Psoas muscle (tissue), 8 donors: ENCODE data around the gene TSNAXIP1. TPM values are rescaled to one million over a fixed set of nuclear protein-coding genes. Genes with fewer than 3 reads are reported as not detected.
A peak's percentile ranks its signal among the peaks of the same experiment; 100 is the strongest.

Experiments used
- ATAC-seq, 4 donors: fragments of 200-7000 bp; cut with Tn5 transposase; one replicate each; pipeline ENCODE4 v1.9.1; 2020; ENCODE audit warnings: moderate library complexity in 3 of 4, mild to moderate bottlenecking in 2 of 4
- DNase-seq, 2 donors: peaks; one replicate each; pipeline ENCODE4 v3.0.0-alpha.2; 2020
- H3K27ac ChIP-seq: fragments of 200-600 bp; one replicate; pipeline ENCODE4 v1.8.0; 2022
- H3K27me3 ChIP-seq, 3 donors: fragments of 200-600 bp in 1 of 3; one replicate each; pipeline versions ENCODE4 v1.6.1 to v1.8.0; 2013 to 2022; ENCODE audit warnings: low read length in 2 of 3, mild to moderate bottlenecking in 2 of 3, moderate library complexity in 1 of 3; ENCODE audit not compliant: insufficient read depth in 3 of 3
- H3K36me3 ChIP-seq, 2 donors: fragments of 200-600 bp in 1 of 2; one replicate each; pipeline versions ENCODE4 v1.6.1 to v1.8.0; 2013 to 2022; ENCODE audit warnings: low read depth in 1 of 2, mild to moderate bottlenecking in 1 of 2, moderate library complexity in 1 of 2; ENCODE audit not compliant: insufficient read depth in 1 of 2
- H3K4me1 ChIP-seq: fragments of 200-600 bp; one replicate; pipeline ENCODE4 v1.8.0; 2022
- H3K4me3 ChIP-seq: fragments of 200-600 bp; one replicate; pipeline ENCODE4 v1.8.0; 2022; ENCODE audit warnings: mild to moderate bottlenecking
- H3K9me3 ChIP-seq: fragments of 200-600 bp; one replicate; pipeline ENCODE4 v1.8.0; 2022
- WGBS, 3 donors: extraction: QIAGEN DNeasy Blood & Tissue Kit; methylation state at CpG; one replicate each; pipeline versions ENCODE4 v1.1.6 to v1.1.7; 2013; 5-methylcytosine and 5-hydroxymethylcytosine counted together
- intact Hi-C, 2 donors: fragments of 100-400 bp; cut with DNase I; formaldehyde crosslinking; loops; one replicate each; pipeline versions ENCODE4 v1.11.0 to v1.14.2; 2022
- polyA plus RNA-seq, 3 donors: library from polyadenylated mRNA; stranded (reverse); fragments of 200-250 nt; gene quantifications; one replicate each; pipeline ENCODE4 v1.2.3, GENCODE V29; 2013
- total RNA-seq, 4 donors: library from RNA; stranded (reverse); fragmentation: NEBNext Ultra II Directional in 2 of 4; extraction: Animal tissue kit (Norgen Biotek cat#: 25700) in 2 of 4; gene quantifications; one replicate each; pipeline versions ENCODE4 v1.2.1 to v1.2.4, GENCODE V29; 2021 to 2023
- TF ChIP-seq, protein P1 (sequence below): fragments of 200-600 bp; IDR thresholded peaks from one replicate; pipeline ENCODE4 v1.8.0; 2022; ENCODE audit warnings: antibody characterized with exemption
- donor health status: healthy with polysubstance abuse.
- donor health status: DM: no; HTN: no; CAD: no; lungs with moderate emphysema.
- donor health status: Bipolar disorder and iron deficiency.
- donor health status: healthy.
- donor health status: DM: yes; HTN: yes; CAD: no.
- donor health status: DM: no; HTN: no; CAD: no.
- donor health status: DM: no; HTN: no; CAD: no.
- donor health status: DM: yes; HTN: yes; CAD: no.

TSNAXIP1 gene
- total and polyA plus RNA-seq, 7 donors, result 0.27 to 1.4 (median 0.65) TPM

DNA sequence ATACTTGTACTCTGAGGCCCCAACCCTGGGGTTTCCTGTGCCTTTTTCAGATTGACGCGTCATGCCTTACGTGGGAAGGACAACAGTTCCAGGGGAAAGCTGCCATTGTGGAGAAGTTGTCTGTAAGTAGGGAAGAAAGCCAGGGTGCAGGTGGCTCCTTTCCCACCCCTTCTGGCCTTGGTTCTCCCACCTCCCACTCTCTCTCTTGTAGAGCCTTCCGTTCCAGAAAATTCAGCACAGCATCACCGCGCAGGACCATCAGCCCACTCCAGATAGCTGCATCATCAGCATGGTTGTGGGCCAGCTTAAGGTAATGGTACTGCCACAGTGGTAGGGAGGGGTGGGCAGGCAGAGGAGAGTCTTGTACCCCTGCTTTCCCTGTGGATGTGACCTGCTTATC, 61.6 kb downstream of the TSNAXIP1 start:
- intact Hi-C loops, result no loop called here
- Histone ChIP-seq H3K4me3 (no peak overlapping the region), H3K36me3 (peaks cover 2 to 77% of the 10 kb centered on the region in 2 donors), H3K4me1 (peaks cover 28% of the 10 kb centered on the region), H3K27me3 (no peaks in the 10 kb centered on the region), H3K27ac (no peak overlapping the region), H3K9me3 (no peaks in the 10 kb centered on the region)
- WGBS, 3 donors, result 91 to 96% (median 93%) methylated on average over 6 of the region's 6 CpGs
- TF ChIP-seq, protein P1, sequence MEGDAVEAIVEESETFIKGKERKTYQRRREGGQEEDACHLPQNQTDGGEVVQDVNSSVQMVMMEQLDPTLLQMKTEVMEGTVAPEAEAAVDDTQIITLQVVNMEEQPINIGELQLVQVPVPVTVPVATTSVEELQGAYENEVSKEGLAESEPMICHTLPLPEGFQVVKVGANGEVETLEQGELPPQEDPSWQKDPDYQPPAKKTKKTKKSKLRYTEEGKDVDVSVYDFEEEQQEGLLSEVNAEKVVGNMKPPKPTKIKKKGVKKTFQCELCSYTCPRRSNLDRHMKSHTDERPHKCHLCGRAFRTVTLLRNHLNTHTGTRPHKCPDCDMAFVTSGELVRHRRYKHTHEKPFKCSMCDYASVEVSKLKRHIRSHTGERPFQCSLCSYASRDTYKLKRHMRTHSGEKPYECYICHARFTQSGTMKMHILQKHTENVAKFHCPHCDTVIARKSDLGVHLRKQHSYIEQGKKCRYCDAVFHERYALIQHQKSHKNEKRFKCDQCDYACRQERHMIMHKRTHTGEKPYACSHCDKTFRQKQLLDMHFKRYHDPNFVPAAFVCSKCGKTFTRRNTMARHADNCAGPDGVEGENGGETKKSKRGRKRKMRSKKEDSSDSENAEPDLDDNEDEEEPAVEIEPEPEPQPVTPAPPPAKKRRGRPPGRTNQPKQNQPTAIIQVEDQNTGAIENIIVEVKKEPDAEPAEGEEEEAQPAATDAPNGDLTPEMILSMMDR, result no peak
- ATAC-seq (no peak), DNase-seq (no peak)

DNA sequence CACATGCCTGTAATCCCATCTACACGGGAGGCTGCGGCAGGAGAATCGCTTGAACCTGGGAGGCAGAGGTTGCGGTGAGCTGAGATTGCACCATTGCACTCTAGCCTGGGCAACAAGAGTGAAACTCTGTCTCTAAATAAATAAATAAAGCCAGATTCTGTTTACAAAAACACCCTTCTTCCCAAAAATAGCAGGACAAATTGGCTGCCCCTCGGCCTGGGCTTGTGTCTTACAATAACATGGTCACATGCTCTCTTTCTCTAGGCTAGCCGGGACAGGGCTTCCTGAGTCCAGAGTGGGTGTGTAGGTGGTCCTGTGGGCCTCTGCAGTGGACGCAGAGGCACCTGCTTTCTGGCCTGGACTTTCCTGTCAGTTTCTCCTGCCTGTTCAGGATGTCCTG, 63.0 kb downstream of the TSNAXIP1 start:
- no peak for ATAC-seq
- peaks cover 2 to 75% of the 10 kb centered on the region in 2 donors for H3K36me3 ChIP-seq
- intact Hi-C loops, result no loop called here
- peaks cover 25% of the 10 kb centered on the region for H3K4me1 ChIP-seq
- H3K27ac ChIP-seq, result no peak overlapping the region
- no peak overlapping the region for H3K4me3 ChIP-seq
- no peaks in the 10 kb centered on the region for H3K27me3 ChIP-seq
- H3K9me3 ChIP-seq, result no peaks in the 10 kb centered on the region
- DNase-seq, result no peak
- TF ChIP-seq, protein P1, result no peak
- WGBS, 3 donors, result 69 to 79% (median 69%) methylated on average over 7 of the region's 7 CpGs

DNA sequence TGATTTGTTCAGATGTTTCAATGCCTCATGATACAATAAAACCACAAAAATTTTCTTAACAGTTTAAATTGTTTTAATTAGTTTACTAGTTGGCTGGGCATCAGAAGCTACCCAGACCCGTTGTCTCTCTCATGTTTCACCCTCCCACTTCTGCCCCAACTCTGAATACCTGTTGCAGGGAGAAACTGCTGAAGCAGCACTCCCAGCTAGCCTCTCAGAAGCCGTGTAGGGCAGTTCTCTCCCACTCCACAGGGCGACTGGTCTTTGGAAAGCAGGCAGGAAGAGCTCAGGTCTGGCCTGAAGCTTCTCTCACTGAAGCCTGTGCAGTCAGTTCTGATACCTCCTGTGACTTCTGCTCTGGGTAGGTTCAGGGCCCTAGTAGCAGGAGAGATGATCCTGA, 64.6 kb downstream of the TSNAXIP1 start:
- TF ChIP-seq, protein P1, result no peak
- 54 to 70% (median 70%) methylated on average over 3 of the region's 3 CpGs for WGBS, 3 donors
- H3K36me3 ChIP-seq, result peaks cover 2 to 65% of the 10 kb centered on the region in 2 donors
- ATAC-seq, result no peak
- H3K4me3 ChIP-seq, result no peak overlapping the region
- intact Hi-C loops, result no loop called here
- no peaks in the 10 kb centered on the region for H3K27me3 ChIP-seq
- H3K27ac ChIP-seq, result peak overlapping the region; percentile 87
- peaks cover 29% of the 10 kb centered on the region for H3K4me1 ChIP-seq
- no peaks in the 10 kb centered on the region for H3K9me3 ChIP-seq
- DNase-seq, result no peak

DNA sequence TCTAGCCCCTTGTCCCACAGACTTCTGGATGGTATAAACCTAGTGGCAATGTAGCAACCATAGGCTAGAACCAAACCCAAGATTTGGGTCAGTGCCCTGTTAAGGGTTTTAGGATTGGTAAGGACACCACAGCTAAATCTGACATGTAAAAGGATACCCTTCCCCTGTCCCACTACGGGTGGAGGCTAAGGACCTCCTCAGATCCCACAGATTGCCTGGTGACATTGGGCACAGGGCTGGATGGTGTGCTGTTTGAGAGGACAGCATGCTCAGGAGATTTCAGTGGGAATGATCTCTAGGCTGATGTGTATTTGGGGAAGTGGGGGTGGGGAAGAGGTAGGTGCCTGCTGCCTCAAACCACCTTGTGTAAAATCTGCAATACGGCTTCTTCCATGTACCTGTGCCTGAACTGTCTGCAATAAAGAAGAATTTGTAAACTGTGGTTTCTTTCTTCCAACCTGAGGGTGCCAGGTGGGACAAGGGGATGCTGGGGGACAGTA, 65.5 kb downstream of the TSNAXIP1 start:
- intact Hi-C loops, result no loop called here
- TF ChIP-seq, protein P1, result no peak
- Histone ChIP-seq H3K27me3 (no peaks in the 10 kb centered on the region), H3K4me3 (peak overlapping the region; percentile 100), H3K9me3 (no peaks in the 10 kb centered on the region), H3K4me1 (peaks cover 30% of the 10 kb centered on the region), H3K27ac (peak overlapping the region; percentile 87), H3K36me3 (peaks cover 2 to 65% of the 10 kb centered on the region in 2 donors)
- 49 to 64% (median 59%) methylated on average over 2 of the region's 2 CpGs for WGBS, 3 donors
- ATAC-seq (peak in 1 of 4 donors; percentile 5), DNase-seq (no peak)
